ENCODE measurements around the gene PER2. TPM values are rescaled to one million over a fixed set of nuclear protein-coding genes. Genes with fewer than 3 reads are reported as not detected.

Gene PER2
- total and polyA plus RNA-seq, 9 of the 15 experiments (the other 6 are each of a cell fraction or from before 2014, with no cell fraction given): 1.1 to 10.3 (median 2.9) TPM

GRCh38 chr2:238203094-238203972, 85.1 kb downstream of the PER2 start, which contains the start of gene ILKAP (continued):
- TF ChIP-seq ZNF583 (CRISPR knock-in tag; IDR thresholded peaks at IDR 0.05) (no peak), ZNF318 (IDR thresholded peaks at IDR 0.05; ENCODE audit: borderline replicate concordance in 1 of 2, low read depth in 1 of 2) (no peak), L3MBTL2 (IDR thresholded peaks at IDR 0.05) (peak; percentile 85), GTF2B (IDR thresholded peaks at IDR 0.05; ENCODE audit: extremely low read depth, insufficient read length) (no peak), ZBTB7A (IDR thresholded peaks at IDR 0.05; ENCODE audit: borderline replicate concordance, control insufficient read depth, low read depth, low read length) (peak; percentile 7; the same call in 1 of the 2 replicates), NFIC (IDR thresholded peaks at IDR 0.05) (0 out of 2 replicates have a peak, but pooled peaks have one; percentile 33), CREBBP (IDR thresholded peaks at IDR 0.05; ENCODE audit: low read depth, low read length) (no peak), FOXK1 (CRISPR knock-in tag; IDR thresholded peaks at IDR 0.05; ENCODE audit: borderline replicate concordance) (no peak), MAZ (CRISPR knock-in tag; conservative IDR thresholded peaks at IDR 0.05 in 1 of 2, IDR thresholded peaks at IDR 0.05 in 1 of 2) (0 out of 4 replicates have a peak, but pooled peaks of 1 of the 2 experiments have one; percentile 16), GTF3C2 (IDR thresholded peaks at IDR 0.05; ENCODE audit: borderline replicate concordance, extremely low read depth, insufficient read length) (no peak)

Data from K562 (cell line).